ENCODE data around the gene HSD17B1.
"Not testable (repeated sequence)": the region's sequence is repeated elsewhere in the genome, so short reads cannot be mapped to it uniquely, and the experiment has no call there.

The HSD17B1 gene

GRCh38 chr17:42548070-42548837, 4.5 kb upstream of the HSD17B1 start:
- no peak for FAIRE-seq

GRCh38 chr17:42548993-42549755, 3.5 kb upstream of the HSD17B1 start:
- no peak for FAIRE-seq

GRCh38 chr17:42553161-42553818, 567 bp downstream of the HSD17B1 start:
- FAIRE-seq = no peak

- FAIRE-seq = no peak
Observed at GRCh38 chr17:42553866-42554249, 1.1 kb downstream of the HSD17B1 start.

- no peak for FAIRE-seq
Observed at GRCh38 chr17:42554250-42555121, 1.8 kb downstream of the HSD17B1 start.

GRCh38 chr17:42555122-42555622, 2.4 kb downstream of the HSD17B1 start:
- no peak for FAIRE-seq

- FAIRE-seq = not testable (repeated sequence)
Observed at GRCh38 chr17:42555961-42556617, 3.4 kb downstream of the HSD17B1 start.

GRCh38 chr17:42559075-42559474, 6.4 kb downstream of the HSD17B1 start:
- FAIRE-seq = no peak

- FAIRE-seq = no peak
Observed at GRCh38 chr17:42560246-42560645, 7.5 kb downstream of the HSD17B1 start.

GRCh38 chr17:42561897-42562387, 9.2 kb downstream of the HSD17B1 start, which contains the start of gene COASY:
COASY (plus strand) TSS chr17:42562148; CDS start chr17:42562623, 475 bp downstream.
- no peak for FAIRE-seq

GRCh38 chr17:42562388-42563142, 9.8 kb downstream of the HSD17B1 start:
- FAIRE-seq = no peak

- FAIRE-seq = no peak
Observed at GRCh38 chr17:42563143-42563509, 10.4 kb downstream of the HSD17B1 start.

GRCh38 chr17:42563543-42563942, 10.8 kb downstream of the HSD17B1 start:
- no peak for FAIRE-seq

- FAIRE-seq = no peak
Observed at GRCh38 chr17:42563950-42564349, 11.2 kb downstream of the HSD17B1 start.

GRCh38 chr17:42564815-42565522, 12.2 kb downstream of the HSD17B1 start:
- FAIRE-seq = no peak

GRCh38 chr17:42565523-42566214, 12.9 kb downstream of the HSD17B1 start:
- FAIRE-seq = no peak

- FAIRE-seq = no peak
Observed at GRCh38 chr17:42566215-42566882, 13.6 kb downstream of the HSD17B1 start.

GRCh38 chr17:42566883-42567573, 14.3 kb downstream of the HSD17B1 start, which contains the start of gene MLX:
MLX (plus strand) TSS chr17:42567100; CDS start chr17:42567125, 25 bp downstream.
- FAIRE-seq = no peak

Data from TTC549 (cell line).